ENCODE measurements around the gene GALK2.
"Not testable (repeated sequence)": the region's sequence is repeated elsewhere in the genome, so short reads cannot be mapped to it uniquely, and the experiment has no call there.

Gene GALK2

GRCh38 chr15:49339656-49340055 is 169.6 kb downstream of the GALK2 start:
- DNase-seq (ENCODE audit: low read depth), result no peak

GRCh38 chr15:49343546-49343945 is 173.5 kb downstream of the GALK2 start:
- DNase-seq (ENCODE audit: low read depth), result no peak

- DNase-seq (ENCODE audit: low read depth), result not testable (repeated sequence)
Observed at GRCh38 chr15:49354439-49354838, 184.4 kb downstream of the GALK2 start.

- no peak for DNase-seq (ENCODE audit: low read depth)
Observed at GRCh38 chr15:49361370-49361769, 191.3 kb downstream of the GALK2 start.

- no peak for DNase-seq (ENCODE audit: low read depth)
Observed at GRCh38 chr15:49366496-49366895, 196.4 kb downstream of the GALK2 start.

GRCh38 chr15:49370782-49371181 is 200.7 kb downstream of the GALK2 start:
- no peak for DNase-seq (ENCODE audit: low read depth)

GRCh38 chr15:49372366-49372765 is 202.3 kb downstream of the GALK2 start:
- no peak for DNase-seq (ENCODE audit: low read depth)

GRCh38 chr15:49379996-49380395 is 209.9 kb downstream of the GALK2 start:
- no peak for DNase-seq (ENCODE audit: low read depth)

- DNase-seq (ENCODE audit: low read depth), result no peak
Observed at GRCh38 chr15:49380912-49381311, 210.9 kb downstream of the GALK2 start.
